HK-2 (cell line): ENCODE data around the gene ADA.

ENCODE experiments used
- DNase-seq: peaks from one replicate; pipeline ENCODE4 v3.0.0-alpha.2; 2018; ENCODE audit not compliant: unreplicated experiment

The ADA gene

DNA sequence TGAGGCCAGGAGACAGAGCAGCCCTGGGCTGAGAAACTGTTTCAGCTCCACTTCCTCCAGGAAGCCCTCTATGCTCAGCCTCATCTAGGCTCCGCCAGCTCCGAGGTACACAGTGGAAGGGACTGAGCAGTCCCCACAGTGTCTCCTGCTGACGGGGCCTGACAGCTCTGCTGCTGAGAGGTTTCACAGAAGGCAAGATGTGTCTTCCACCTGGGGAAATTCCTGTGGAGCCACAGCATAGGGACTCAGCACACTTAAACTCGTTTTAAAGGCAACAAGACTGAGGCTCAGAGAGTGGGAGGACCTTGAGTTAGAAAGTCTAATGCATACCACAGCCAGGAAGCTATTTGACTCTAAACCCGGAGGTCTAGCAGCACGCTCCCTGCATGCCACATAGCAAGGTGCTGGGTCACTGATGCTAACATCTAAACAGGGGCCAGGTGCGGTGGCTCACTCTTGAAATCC lies 6.8 kb downstream of the ADA start:
- DNase-seq: no peak

DNA sequence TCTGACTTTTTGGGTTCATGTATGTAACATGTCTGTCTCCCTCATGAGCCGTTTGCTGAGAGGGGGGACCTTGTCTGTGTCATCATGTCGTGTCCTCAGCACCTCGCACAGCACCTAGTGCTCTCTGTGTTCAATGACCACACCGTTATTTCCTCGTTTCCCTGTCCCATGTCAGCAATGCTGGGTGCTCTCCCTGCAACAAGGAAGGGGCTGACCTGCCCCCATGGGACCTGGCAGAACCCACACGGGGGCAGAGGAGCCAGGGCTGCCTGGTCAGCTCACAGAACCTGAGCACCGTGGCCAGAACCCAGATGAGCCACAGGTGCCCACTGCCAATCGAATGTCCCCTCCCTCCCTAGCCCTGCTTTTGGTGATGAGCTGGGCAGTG lies 7.3 kb downstream of the ADA start:
- no peak for DNase-seq

DNA sequence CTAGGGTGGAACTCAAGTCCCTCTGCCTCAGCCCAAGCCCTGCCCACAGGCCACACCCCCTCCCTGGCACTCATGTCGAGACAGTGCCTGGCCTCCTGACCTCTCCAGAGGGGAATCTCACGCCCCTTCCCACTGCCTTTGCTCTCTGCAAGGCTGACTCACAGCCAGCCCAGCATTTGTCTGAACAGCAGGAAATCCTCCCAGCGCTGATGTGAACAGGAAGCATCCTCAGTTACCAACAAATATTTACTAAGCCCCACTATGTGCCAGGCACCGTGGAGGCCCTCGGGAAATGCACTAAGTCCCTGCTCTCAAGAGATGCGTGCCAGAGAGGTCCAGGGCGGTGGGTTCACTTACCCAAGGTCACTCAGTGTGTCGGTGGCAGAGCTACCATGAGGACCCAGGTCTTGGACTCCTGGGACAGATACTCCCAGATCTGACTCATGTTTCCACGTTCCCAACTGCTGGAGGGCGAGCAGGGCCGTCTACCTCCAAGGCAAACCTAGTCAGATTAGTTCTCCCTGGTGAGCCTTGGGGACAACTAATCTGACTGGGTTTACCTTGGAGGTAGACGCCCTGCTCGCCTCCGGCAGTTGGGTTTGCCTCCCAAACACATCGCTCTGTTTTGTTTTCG lies 7.8 kb downstream of the ADA start:
- DNase-seq: peak; percentile 87

DNA sequence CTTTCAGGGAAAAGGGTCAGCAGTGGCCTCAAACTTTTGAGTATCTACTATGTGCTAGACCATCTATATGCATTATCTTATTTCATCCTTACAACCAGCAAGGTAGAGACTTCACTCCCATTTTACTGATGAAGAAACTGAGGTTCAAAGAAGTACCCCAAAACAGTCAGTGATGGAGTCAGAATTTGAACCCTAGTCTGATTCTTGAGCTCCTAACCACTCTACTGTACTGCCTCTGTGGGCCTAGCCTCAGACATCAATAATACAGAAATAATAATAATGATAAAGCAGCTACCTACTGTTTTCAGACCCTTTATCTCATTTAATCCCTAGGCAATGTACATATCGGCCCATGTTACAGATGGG lies 8.4 kb downstream of the ADA start:
- DNase-seq: no peak

DNA sequence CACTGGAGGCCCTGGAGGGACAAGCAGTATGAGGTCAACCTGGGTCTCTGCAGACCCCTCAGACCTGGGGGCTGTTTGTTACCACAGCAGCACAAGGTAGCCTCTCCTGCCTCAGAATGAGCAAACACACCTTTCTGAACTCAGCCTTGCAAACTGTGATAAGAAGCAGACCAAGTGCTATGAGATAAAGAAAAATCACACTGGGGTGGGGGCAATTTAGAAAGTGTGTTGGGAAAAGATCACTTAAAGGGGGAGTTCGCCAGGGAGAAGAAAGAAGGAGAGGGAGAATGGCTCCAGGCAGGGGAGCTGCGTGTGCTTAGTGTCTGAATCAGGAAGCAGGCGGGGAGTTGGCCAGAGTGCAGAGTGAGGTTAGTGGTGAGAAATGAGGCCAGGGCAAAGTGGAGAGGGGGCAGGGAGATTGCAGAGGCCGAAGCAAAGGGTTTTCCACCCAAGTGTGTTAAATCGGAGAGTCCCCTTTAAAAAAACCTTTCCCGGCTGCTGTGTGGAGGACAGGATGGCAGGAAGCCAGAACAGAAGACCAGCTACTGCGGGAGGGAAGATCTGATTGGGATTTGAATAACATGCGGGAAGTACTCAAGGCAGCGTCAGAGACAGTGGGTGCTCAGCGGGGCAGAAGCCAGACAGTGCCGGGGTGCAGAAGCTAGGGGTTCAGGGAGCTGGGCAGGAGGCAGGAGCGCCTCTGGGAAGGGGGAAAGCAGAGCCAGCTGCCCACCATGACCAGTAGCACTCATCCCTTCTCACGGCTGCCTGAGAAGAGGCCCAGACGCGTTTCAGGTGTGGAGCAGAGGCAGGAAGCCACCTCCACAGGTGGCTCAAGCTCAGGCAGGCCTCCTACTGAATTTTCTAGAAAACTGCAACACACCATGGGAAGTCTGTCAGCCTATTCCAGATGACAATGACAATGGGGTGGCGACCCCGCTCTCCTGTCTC lies 9.0 kb downstream of the ADA start:
- DNase-seq: peak; percentile 92

DNA sequence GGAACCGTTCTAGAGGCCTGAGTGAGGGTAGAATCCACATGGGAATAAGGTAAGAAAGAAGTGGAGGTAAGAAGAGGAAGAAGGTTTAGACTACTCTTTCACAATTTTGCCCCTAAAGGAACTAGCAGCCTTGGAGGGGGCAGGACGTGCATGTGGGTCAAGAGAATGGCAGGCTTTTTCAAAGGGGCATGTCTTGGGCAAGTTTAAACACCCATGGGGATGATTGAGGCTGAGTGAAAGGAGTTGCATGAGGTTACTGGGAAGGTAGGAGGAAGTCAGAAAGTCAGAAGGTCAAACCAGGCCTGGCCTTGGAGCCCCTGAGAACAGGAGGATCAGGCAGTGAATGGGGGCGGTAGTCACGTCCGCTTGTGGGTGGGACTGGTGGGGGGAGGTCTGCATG lies 10.2 kb downstream of the ADA start:
- DNase-seq: no peak

DNA sequence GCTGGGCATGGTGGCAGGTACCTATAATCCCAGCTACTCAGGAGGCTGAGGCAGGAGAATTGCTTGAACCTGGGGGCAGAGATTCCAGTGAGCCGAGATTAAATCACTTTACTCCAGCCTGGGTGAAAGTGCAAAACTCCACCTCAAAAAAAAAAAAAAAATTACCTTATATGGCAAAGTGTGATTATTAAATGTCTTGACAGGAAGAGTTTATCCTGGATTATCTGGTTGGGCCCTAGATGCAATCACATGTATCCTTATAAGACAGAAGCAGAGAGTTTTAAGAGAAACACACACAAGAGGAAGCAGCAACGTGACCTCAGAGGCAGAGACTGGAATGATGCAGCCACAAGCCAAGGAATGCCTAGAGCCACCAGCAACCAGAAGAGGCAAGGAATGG lies 11.0 kb downstream of the ADA start:
- no peak for DNase-seq

DNA sequence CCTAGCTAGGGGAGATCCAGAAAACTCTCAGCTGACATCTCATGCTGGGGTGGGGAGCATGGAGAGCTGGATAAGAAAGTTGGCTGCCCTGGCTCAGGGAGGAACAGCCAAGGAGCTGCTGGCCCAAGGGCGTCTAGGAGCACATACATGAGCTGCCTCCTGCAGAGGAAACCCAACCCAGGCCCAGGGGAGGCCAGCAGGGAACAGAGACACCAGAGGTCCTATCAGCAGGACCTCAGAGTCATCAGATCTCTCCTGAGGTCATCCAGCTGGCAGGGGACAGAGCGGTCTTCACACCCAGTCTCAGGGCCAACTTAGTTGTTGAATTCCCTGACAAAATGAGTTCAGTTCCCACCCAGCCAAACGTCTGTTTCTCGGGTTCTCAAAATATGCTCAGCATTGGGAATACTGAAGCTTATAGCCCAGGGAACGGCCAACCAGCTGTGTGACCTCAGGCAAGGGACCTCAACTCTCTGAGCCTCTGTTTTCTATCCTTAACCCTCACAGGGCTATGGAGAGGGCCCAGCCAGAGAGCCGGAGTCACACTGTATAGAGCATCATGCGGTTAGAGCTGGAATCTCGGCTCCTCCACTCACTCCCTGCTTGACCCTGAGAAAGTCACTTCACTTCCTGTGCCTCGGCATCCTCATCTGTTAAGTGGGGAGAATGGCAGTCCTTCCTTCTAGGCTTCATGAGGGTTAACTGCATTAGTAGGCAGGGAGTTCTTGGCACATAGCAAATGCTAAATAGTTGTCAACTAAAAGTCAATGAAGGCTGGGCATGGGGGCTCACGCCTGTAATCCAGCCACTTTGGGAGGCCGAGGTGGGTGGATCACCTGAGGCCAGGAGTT lies 13.8 kb downstream of the ADA start:
- DNase-seq: no peak

DNA sequence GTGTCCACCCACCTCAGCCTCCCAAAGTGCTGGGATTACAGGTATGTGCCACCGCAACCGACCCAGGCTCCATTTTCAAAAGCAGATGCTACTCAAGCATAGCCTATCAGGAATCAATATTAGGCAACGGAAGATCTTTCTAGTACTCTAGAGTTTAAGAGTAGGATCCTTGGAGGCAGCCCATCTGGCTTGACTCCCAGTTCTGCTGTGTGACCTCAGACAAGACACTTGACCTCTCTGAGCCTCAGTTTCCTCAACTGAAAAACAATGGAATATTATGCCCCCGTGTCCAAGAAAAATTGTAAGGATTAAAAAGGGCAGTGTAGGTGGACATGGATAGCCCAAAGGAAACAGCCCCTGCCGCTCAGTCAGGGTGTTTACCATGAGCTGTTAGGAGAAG lies 14.5 kb downstream of the ADA start:
- DNase-seq: no peak

DNA sequence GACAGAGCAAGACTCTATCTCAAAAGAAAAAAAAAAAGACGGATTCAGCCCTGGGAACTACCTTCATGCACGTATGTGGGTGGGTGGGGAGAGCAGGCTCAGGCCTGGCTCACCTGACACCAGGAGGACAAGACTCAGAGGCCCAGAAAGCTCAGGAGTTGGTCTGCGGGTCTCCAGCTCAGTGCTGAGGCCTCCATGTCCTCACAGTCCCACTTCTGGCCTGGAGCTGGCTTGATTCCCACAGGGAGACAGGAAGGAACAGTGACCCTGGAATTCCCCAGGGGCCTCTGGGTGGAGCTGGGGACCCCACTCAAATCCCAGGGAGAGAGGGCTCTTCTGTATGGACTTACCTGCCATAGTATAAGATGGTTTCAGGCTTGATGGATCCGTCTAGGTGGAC lies 15.6 kb downstream of the ADA start:
- DNase-seq: no peak

DNA sequence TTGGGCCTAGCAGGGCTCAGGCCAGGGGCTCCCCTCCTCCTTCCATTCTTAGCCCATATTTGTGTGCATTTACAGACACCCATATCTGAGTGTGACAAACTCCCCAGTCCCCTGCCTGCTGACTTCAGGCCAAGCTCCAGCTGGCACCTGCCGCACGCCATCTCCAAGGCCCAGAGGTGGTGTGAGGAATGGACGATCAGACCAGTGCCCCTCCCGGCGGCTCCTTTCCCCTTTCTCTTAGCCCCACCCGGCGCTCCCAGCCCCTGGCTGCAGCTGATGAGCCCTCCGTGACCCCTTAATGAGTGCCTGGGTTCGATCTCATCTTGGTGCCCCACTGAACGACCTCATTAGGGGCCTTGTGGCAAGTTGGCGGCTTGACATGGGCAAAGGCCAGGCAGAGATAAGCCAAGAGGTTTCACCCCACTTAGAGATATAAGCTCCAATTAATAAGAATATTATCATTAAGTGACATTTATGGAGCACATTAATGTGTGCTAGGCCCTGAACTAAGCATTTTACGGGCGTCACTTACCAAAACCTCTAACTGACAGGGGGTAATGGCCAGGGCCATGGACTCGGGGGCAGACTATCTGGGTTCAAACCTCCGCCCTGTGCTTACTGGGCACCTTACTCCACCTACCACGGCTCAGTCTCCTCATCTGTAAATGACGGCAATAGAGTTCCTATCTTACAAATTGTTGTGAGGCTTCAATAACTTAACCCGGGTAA lies 17.5 kb downstream of the ADA start:
- DNase-seq: no peak

DNA sequence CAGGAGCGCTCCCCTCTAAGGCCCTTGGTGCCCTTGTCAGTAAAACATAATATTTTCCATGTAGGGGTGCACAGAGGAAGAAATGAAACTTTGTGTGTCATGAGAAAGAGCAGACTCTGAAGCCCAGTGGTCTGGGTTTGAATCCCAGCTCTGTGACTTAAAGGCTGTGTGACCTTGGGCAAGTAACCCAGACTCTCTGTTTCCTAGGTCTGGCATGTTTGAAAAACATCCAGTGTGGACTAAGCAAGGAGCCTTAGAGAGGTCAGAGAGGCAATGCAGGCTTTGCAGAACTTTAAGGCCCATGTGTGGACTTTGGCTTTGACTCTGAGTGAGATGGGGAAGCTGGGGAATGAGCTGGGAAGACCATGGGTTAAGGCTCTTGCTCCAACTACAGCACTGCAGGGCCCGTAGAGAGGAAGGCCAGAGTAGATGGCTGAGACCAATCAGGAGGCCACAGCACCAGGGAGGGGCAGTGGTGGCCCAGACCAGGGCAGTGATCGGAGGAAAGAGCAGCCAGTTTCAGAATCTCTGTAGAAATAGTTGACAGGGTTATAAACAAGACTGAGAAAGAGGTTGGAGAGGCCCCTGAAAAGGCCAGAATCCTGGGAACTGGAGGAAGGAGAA lies 18.2 kb downstream of the ADA start:
- DNase-seq: no peak

DNA sequence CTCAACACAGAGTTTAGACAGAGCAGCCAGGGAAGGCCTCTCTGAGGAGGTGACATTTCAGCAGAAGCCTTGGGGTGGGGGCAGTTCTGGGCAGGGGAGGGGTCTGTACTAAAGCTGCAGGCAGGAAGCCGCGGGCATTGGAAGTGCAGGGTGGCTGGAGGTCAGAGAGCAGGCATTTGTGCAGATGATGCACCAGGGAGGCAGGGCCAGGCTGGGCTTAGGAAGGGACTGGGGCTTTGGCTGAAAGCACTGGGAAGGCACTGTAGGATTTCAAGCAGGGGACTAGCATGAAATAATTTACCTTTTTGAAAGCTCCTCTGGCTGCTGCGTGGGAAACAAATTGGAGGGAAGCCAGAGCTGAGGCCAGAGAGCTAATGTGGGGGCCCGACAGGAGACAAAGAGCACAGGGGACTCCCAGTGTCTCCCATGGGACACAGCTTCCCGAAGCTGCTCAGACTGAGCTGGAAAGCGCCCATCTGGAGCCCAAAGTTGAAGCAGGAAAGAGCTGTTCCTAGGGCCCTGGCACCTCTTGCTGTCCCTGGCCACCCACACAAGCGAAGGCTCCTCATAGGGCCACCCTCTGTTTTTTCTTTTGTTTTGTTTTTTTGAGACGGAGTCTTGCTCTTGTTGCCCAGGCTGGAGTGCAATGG lies 19.3 kb downstream of the ADA start:
- DNase-seq: no peak

DNA sequence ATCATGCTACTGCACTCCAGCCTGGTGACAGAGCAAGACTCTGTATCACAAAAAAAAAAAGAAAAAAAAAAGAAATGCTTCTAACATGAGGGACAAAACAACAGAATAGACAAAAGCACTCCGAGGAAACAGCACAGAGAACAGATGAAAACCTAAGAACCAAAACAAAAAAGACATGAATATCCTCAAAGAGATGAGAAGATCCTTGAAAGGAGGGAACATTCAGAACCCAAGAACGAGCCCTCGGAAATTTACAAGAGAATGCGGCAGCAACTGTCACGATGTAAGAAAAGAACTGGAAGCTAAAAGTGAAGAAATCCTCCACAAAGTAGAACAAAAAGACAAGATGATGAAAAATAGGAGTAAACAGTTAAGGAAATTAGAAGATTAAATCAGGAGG lies 21.2 kb downstream of the ADA start:
- DNase-seq: no peak

DNA sequence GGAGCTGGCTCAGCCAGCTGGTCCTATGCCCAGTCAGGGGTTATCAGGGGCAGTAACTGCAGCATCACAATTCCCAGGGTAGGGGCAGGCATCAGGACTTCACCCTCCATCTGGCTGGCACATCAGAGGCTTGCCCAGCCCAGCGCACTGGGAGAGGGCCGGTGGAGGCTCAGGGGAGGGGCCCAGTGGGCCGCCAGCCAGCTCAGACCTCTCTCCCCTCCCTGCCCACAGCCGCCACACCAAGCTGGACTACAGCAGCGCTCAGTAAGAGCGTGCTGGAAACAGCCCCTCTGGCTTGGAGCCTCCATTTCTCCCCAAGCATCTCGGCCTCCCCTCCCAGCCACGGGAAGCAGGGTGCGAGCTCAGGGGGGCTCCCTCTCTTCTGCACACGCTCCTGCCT lies 22.0 kb downstream of the ADA start:
- DNase-seq: no peak

DNA sequence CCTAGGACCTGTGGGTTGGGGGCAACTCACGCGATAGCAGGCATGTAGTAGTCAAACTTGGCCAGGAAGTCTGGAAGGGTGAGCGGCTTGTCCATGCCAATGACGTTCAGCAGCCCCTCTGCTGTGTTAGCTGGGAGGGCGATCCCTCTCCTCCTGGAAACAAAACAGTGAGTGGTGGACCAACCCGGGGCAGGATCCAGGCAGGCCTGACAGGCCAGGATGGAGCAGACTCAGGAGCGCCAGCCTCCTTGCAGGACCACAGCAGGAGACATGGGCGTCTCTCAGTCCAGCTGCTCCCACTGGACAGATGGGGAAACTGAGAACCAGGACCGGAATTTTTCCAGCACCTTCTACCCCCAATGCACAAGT lies 22.5 kb downstream of the ADA start:
- no peak for DNase-seq

DNA sequence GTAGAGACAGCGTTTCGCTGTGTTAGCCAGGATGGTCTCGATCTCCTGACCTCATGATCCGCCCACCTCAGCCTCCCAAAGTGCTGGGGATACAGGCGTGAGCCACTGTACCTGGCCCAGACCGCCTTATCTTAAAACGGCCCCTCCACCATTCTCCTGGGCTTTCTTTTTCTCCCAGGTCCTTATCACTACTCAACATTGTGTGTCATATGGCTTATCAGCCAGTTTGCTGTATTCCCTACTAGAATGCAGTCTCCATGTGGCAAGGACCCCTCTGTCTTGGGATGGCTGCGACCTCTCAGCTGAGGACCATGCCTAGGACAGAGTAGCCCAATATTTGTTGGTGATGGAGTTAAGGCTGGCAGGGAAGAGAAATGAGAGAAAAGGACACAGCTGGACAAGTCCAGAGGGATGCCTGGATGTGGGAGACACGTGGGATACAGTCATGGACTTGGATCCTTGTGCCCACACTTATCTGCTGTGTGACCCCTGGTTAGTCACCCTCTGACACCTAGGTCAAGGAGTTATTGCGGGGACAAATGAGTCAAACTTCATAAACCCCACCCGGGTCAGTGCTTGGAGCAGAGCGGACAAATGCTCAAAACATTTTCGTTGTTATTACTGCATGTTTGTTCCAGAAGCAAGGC lies 24.0 kb downstream of the ADA start:
- no peak for DNase-seq

DNA sequence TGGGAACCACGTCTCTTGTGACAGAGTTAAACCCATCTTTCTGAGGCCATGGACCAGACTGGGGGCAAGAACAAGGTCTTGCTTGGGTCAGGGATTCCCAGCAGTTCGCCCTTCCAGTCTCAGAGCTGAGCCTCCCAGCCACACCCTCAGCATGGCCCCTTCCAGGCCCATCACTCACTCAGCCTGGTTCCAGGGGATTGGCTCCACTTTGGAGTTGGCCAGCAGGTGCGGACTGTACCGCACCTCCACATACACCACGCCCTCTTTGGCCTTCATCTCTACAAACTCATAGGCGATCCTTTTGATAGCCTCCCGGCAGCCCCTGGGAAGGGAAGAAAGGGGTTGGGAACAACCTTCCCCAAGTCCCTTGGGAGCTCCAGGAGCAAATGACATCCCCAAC lies 25.2 kb downstream of the ADA start:
- DNase-seq: no peak

DNA sequence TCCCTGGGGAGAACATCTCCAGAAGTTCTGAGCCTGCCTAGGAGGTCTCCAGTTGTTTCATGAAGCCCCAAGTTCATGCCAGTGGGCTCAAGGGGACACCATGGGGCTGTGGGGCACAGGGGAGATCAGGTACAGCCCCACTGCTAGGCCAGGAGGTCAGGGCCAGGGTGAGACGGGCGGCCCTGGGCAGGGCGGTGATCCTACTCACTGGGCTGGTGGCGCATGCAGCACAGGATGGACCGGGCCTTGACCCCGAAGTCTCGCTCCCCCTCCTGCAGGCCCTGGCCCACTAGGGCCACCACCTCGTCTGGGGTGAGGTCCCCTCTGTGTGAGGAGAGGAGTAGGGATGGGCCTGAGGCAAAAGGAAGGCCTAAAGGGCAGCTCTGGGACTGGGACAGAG lies 26.1 kb downstream of the ADA start:
- no peak for DNase-seq

DNA sequence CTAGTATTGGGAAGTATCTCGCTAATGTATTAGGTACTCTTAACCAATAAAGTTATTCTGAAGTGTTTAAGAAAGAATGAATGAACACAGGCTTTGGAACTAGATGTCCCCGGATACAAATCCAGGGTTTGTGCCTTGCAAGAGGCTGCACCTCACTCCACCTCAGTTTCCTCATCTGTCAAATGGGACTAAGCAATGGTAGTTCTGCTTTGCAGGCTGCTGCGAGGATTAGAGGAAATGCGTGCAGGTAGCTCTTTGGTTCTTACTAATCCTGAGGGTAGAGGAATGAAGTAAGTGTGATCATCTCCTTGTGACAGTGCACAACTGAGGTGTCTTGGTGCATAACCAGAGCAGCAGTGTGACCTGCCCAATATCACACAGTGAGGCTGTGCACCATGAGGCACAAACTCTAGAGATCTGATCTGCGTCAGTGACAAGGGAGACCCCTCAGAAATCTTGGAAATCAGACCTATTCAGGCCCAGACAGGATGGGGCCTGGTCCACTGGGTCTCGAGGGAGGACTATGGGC lies 26.7 kb downstream of the ADA start:
- DNase-seq: no peak
